IMR-90 (cell line): ENCODE measurements around the gene SMYD5.

Experiments used
- CHD1 ChIP-seq: IDR thresholded peaks from 2 replicates; pipeline ENCODE4 v1.6.1; 2012; ENCODE audit warnings: low read depth, low read length, improper control_type of control experiment
- CTCF ChIP-seq: conservative IDR thresholded peaks from 2 replicates; pipeline ENCODE4 v1.5.1; 2012; ENCODE audit warnings: mild to moderate bottlenecking, low read depth, low read length, improper control_type of control experiment
- FOS ChIP-seq: fragments of 150-350 bp; IDR thresholded peaks from 2 replicates; pipeline ENCODE4 v1.6.1; 2016; ENCODE audit warnings: low read depth, low read length
- MXI1 ChIP-seq: IDR thresholded peaks from 2 replicates; pipeline ENCODE4 v1.6.1; 2012; ENCODE audit warnings: low read depth, mild to moderate bottlenecking, low read length, moderate library complexity, borderline replicate concordance
- NFE2L2 ChIP-seq: fragments of 150-350 bp; IDR thresholded peaks from 2 replicates; pipeline ENCODE4 v1.6.1; 2016; ENCODE audit warnings: low read depth, mild to moderate bottlenecking, low read length
- POLR2A ChIP-seq: IDR thresholded peaks from 2 replicates; pipeline ENCODE4 v1.6.1; 2012; ENCODE audit warnings: mild to moderate bottlenecking, low read depth, low read length
- RAD21 ChIP-seq: IDR thresholded peaks from 2 replicates; pipeline ENCODE4 v1.6.1; 2012; ENCODE audit warnings: low read length, improper control_type of control experiment
- RCOR1 ChIP-seq: IDR thresholded peaks from 2 replicates; pipeline ENCODE4 v1.6.1; 2012; ENCODE audit warnings: mild to moderate bottlenecking, low read length, improper control_type of control experiment; ENCODE audit not compliant: insufficient replicate concordance
- SMC3 ChIP-seq: fragments of 150-350 bp; IDR thresholded peaks from 2 replicates; pipeline ENCODE4 v1.6.1; 2016; ENCODE audit warnings: low read depth, mild to moderate bottlenecking, antibody characterized with exemption, low read length, moderate library complexity
- USF2 ChIP-seq: fragments of 150-350 bp; IDR thresholded peaks from 2 replicates; pipeline ENCODE4 v1.6.1; 2017; ENCODE audit warnings: mild to moderate bottlenecking, antibody characterized with exemption, low read length, low read depth

GRCh38 chr2:73252238-73253027 lies 38.4 kb downstream of the SMYD5 start:
- no peak for TF ChIP-seq CHD1
- TF ChIP-seq CTCF = no peak
- TF ChIP-seq USF2 = no peak
- no peak for TF ChIP-seq POLR2A
- TF ChIP-seq FOS = no peak
- TF ChIP-seq NFE2L2 = no peak
- no peak for TF ChIP-seq SMC3
- no peak for TF ChIP-seq RCOR1
- TF ChIP-seq RAD21 = no peak
- no peak for TF ChIP-seq MXI1
